ENCODE data around the gene CATSPERE. TPM values are rescaled to one million over a fixed set of nuclear protein-coding genes. Genes with fewer than 3 reads are reported as not detected.

The CATSPERE gene
- 0.30 and 1.2 TPM in 2 replicates for total RNA-seq (2021)
- percentile 42 among the genes with signal in this experiment for Bru-seq, nascent RNA
- BruChase-seq, experiment 1, labeled RNA remaining after a 2-hour chase = percentile 44 among the genes with signal in this experiment
- BruChase-seq, experiment 2, labeled RNA remaining after a 6-hour chase = percentile 39 among the genes with signal in this experiment
- long read RNA-seq, partial matches to known transcripts = 0 of 3 reads
- long read RNA-seq, other reads (novel, unspliced or antisense) = 3 of 3 reads

GRCh38 chr1:244461245-244462071, at the start of gene CATSPERE:
CATSPERE (plus strand) TSS chr1:244461273; CDS start chr1:244461430, 157 bp downstream.
- Histone ChIP-seq H3K9me2 (ENCODE audit: insufficient read depth) (no peaks in the 10 kb centered on the region), H3F3A (ENCODE audit: insufficient read depth, low read depth) (peaks cover 16% of the 10 kb centered on the region), H3K27me3 (ENCODE audit: insufficient read depth, low read depth) (no peaks in the 10 kb centered on the region), H3K79me2 (ENCODE audit: low read depth) (no peaks in the 10 kb centered on the region), H3K4me2 (peak within 1 kb of the TSS; percentile 78), H2AFZ (peak within 1 kb of the TSS; percentile 96), H3K4me1 (replicated peaks; ENCODE audit: insufficient read depth) (peaks cover 11% of the 10 kb centered on the region), H3K4me3 (peak within 1 kb of the TSS; percentile 55), H3K36me3 (ENCODE audit: low read depth) (no peaks in the 10 kb centered on the region), H3K27ac (peak within 1 kb of the TSS; percentile 9; the same call in 1 of the 2 replicates), H3K9me3 (ENCODE audit: insufficient read depth, low read depth) (peaks cover 3% of the 10 kb centered on the region; the same call in 1 of the 2 replicates), H4K20me1 (ENCODE audit: insufficient read depth) (no peaks in the 10 kb centered on the region)
- ChIA-PET CTCF (no interaction called here), POLR2A (ENCODE audit: unreplicated experiment) (interaction anchor here (1.7 kb wide), 1 partner anchor 34 kb away, joined by 8 read pairs; no protein-coding TSS in a partner anchor)
- intact Hi-C loops (cut with micrococcal nuclease; ENCODE audit: unreplicated experiment) = loop anchor here (2.0 kb wide), 1 partner anchor 139 kb away; no protein-coding TSS in a partner anchor
- TF ChIP-seq, protein P1, sequence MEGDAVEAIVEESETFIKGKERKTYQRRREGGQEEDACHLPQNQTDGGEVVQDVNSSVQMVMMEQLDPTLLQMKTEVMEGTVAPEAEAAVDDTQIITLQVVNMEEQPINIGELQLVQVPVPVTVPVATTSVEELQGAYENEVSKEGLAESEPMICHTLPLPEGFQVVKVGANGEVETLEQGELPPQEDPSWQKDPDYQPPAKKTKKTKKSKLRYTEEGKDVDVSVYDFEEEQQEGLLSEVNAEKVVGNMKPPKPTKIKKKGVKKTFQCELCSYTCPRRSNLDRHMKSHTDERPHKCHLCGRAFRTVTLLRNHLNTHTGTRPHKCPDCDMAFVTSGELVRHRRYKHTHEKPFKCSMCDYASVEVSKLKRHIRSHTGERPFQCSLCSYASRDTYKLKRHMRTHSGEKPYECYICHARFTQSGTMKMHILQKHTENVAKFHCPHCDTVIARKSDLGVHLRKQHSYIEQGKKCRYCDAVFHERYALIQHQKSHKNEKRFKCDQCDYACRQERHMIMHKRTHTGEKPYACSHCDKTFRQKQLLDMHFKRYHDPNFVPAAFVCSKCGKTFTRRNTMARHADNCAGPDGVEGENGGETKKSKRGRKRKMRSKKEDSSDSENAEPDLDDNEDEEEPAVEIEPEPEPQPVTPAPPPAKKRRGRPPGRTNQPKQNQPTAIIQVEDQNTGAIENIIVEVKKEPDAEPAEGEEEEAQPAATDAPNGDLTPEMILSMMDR (conservative IDR thresholded peaks at IDR 0.05) = no peak
- TSS peak; percentile 63 for BruUV-seq (replicated peaks)
- DNase-seq = peak; percentile 76 to 93

- Histone ChIP-seq H3K4me3 (no peak overlapping the region), H3F3A (ENCODE audit: insufficient read depth, low read depth) (peaks cover 3% of the 10 kb centered on the region; the same call in 1 of the 2 replicates), H2AFZ (no peak overlapping the region), H3K9me2 (ENCODE audit: insufficient read depth) (no peaks in the 10 kb centered on the region), H3K4me1 (replicated peaks; ENCODE audit: insufficient read depth) (no peaks in the 10 kb centered on the region), H3K79me2 (ENCODE audit: low read depth) (no peaks in the 10 kb centered on the region), H3K9me3 (ENCODE audit: insufficient read depth, low read depth) (no peaks in the 10 kb centered on the region), H3K36me3 (ENCODE audit: low read depth) (peaks cover 40% of the 10 kb centered on the region; the same call in 1 of the 2 replicates), H4K20me1 (ENCODE audit: insufficient read depth) (no peaks in the 10 kb centered on the region), H3K27me3 (ENCODE audit: insufficient read depth, low read depth) (no peaks in the 10 kb centered on the region), H3K4me2 (no peak overlapping the region), H3K27ac (no peak overlapping the region)
- BruUV-seq (replicated peaks) = no TSS peak
- intact Hi-C loops (cut with micrococcal nuclease; ENCODE audit: unreplicated experiment) = no loop called here
- TF ChIP-seq, protein P1 (conservative IDR thresholded peaks at IDR 0.05) = no peak
- no peak for TF ChIP-seq EZH2 (IDR thresholded peaks at IDR 0.05; ENCODE audit: low read depth)
- no peak for DNase-seq
- ChIA-PET POLR2A (ENCODE audit: unreplicated experiment) (no interaction called here), CTCF (no interaction called here)
These were observed 48.9 kb upstream of the CATSPERE start for GRCh38 chr1:244412176-244412575.

GRCh38 chr1:244413736-244414135, 47.3 kb upstream of the CATSPERE start:
- Histone ChIP-seq H3K4me3 (no peak overlapping the region), H4K20me1 (ENCODE audit: insufficient read depth) (no peaks in the 10 kb centered on the region), H3K27me3 (ENCODE audit: insufficient read depth, low read depth) (no peaks in the 10 kb centered on the region), H3K9me3 (ENCODE audit: insufficient read depth, low read depth) (no peaks in the 10 kb centered on the region), H3K27ac (no peak overlapping the region), H3K36me3 (ENCODE audit: low read depth) (peaks cover 49% of the 10 kb centered on the region), H3K9me2 (ENCODE audit: insufficient read depth) (no peaks in the 10 kb centered on the region), H3F3A (ENCODE audit: insufficient read depth, low read depth) (peaks cover 3% of the 10 kb centered on the region; the same call in 1 of the 2 replicates), H3K79me2 (ENCODE audit: low read depth) (no peaks in the 10 kb centered on the region), H3K4me1 (replicated peaks; ENCODE audit: insufficient read depth) (no peaks in the 10 kb centered on the region), H3K4me2 (no peak overlapping the region), H2AFZ (no peak overlapping the region)
- TF ChIP-seq, protein P1 (conservative IDR thresholded peaks at IDR 0.05) = no peak
- no peak for TF ChIP-seq EZH2 (IDR thresholded peaks at IDR 0.05; ENCODE audit: low read depth)
- ChIA-PET CTCF (interaction anchor here (1.2 kb wide), 1 partner anchor 113 kb away, joined by 3 read pairs; no protein-coding TSS in a partner anchor), POLR2A (ENCODE audit: unreplicated experiment) (no interaction called here)
- intact Hi-C loops (cut with micrococcal nuclease; ENCODE audit: unreplicated experiment) = no loop called here
- DNase-seq = no peak
- no TSS peak for BruUV-seq (replicated peaks)
